DMS153 (cell line): ENCODE measurements around the gene PCDH9.

ENCODE experiments used
- DNase-seq: peaks from one replicate; lab custom pipeline; 2025; lab: John Stamatoyannopoulos, UW

PCDH9 gene

GRCh38 chr13:67225252-67226159, 4.6 kb downstream of the PCDH9 start:
- no peak for DNase-seq

- DNase-seq, result peak; percentile 60
Observed at GRCh38 chr13:67224148-67224846, 5.8 kb downstream of the PCDH9 start.

- DNase-seq, result no peak
Observed at GRCh38 chr13:67223742-67224141, 6.4 kb downstream of the PCDH9 start.

- DNase-seq, result no peak
Observed at GRCh38 chr13:67223024-67223423, 7.1 kb downstream of the PCDH9 start.

GRCh38 chr13:67221630-67222226, 8.4 kb downstream of the PCDH9 start:
- no peak for DNase-seq

- no peak for DNase-seq
Observed at GRCh38 chr13:67219113-67219512, 11.0 kb downstream of the PCDH9 start.

GRCh38 chr13:67217880-67218279, 12.3 kb downstream of the PCDH9 start:
- DNase-seq, result no peak

- no peak for DNase-seq
Observed at GRCh38 chr13:67216864-67217263, 13.3 kb downstream of the PCDH9 start.

GRCh38 chr13:67210208-67210607, 19.9 kb downstream of the PCDH9 start:
- DNase-seq, result no peak

- no peak for DNase-seq
Observed at GRCh38 chr13:67208552-67208951, 21.6 kb downstream of the PCDH9 start.

- DNase-seq, result peak; percentile 44
Observed at GRCh38 chr13:67204764-67205163, 25.4 kb downstream of the PCDH9 start.

- DNase-seq, result no peak
Observed at GRCh38 chr13:67200605-67201004, 29.5 kb downstream of the PCDH9 start.

GRCh38 chr13:67200183-67200582, 30.0 kb downstream of the PCDH9 start:
- no peak for DNase-seq

- DNase-seq, result no peak
Observed at GRCh38 chr13:67197704-67198103, 32.4 kb downstream of the PCDH9 start.

- no peak for DNase-seq
Observed at GRCh38 chr13:67193979-67194378, 36.2 kb downstream of the PCDH9 start.

- no peak for DNase-seq
Observed at GRCh38 chr13:67192751-67193150, 37.4 kb downstream of the PCDH9 start.

GRCh38 chr13:67186995-67187569, 43.1 kb downstream of the PCDH9 start:
- no peak for DNase-seq

GRCh38 chr13:67184247-67184646, 45.9 kb downstream of the PCDH9 start:
- no peak for DNase-seq

GRCh38 chr13:67183151-67183550, 47.0 kb downstream of the PCDH9 start:
- DNase-seq, result no peak

- no peak for DNase-seq
Observed at GRCh38 chr13:67175836-67176459, 54.2 kb downstream of the PCDH9 start.

GRCh38 chr13:67168384-67168783, 61.8 kb downstream of the PCDH9 start:
- DNase-seq, result no peak

- DNase-seq, result no peak
Observed at GRCh38 chr13:67167420-67167819, 62.7 kb downstream of the PCDH9 start.
